Type B pancreatic cell (in vitro differentiated cells): Measurements from ENCODE around the gene DMD. TPM values are rescaled to one million over a fixed set of nuclear protein-coding genes. Genes with fewer than 3 reads are reported as not detected.

Experiments
- DNase-seq: peaks from one replicate; pipeline ENCODE4 v3.0.0; 2021; ENCODE audit warnings: mixed read lengths; ENCODE audit not compliant: unreplicated experiment; ENCODE audit errors: extremely low spot score
- H3K27ac Mint-ChIP-seq: 2 replicates; pipeline ENCODE4 v1.8.0; 2021; ENCODE audit warnings: mild to moderate bottlenecking, mixed read lengths
- H3K27me3 Mint-ChIP-seq: 2 replicates; pipeline ENCODE4 v1.8.0; 2021; ENCODE audit warnings: mixed read lengths
- H3K36me3 Mint-ChIP-seq: 2 replicates; pipeline ENCODE4 v1.8.0; 2021; ENCODE audit warnings: mixed read lengths
- H3K4me1 Mint-ChIP-seq: one replicate; pipeline ENCODE4 v1.8.0; 2021; ENCODE audit warnings: mixed read lengths; ENCODE audit not compliant: unreplicated experiment
- H3K4me3 Mint-ChIP-seq: 2 replicates; pipeline ENCODE4 v1.8.0; 2021; ENCODE audit warnings: mild to moderate bottlenecking, mixed read lengths
- H3K9me3 Mint-ChIP-seq: 2 replicates; pipeline ENCODE4 v1.8.0; 2021; ENCODE audit warnings: mixed read lengths
- CTCF ChIP-seq: fragments of 200-600 bp; sonication (generic); conservative IDR thresholded peaks from 2 replicates; pipeline ENCODE4 v1.5.0; 2021; ENCODE audit warnings: antibody characterized with exemption, mild to moderate bottlenecking
- total RNA-seq: library from RNA; stranded (reverse); gene quantifications from 2 replicates; pipeline ENCODE4 v1.2.1, GENCODE V29; 2021; ENCODE audit warnings: low replicate concordance

Gene DMD
- total RNA-seq, 1 donor from 2014 or later: 57.1 TPM

- Mint-ChIP-seq H3K36me3 (no peaks in the 10 kb centered on the region), H3K9me3 (peaks cover 5% of the 10 kb centered on the region), H3K4me1 (peaks cover 13% of the 10 kb centered on the region), H3K4me3 (no peak overlapping the region), H3K27me3 (peaks cover 3% of the 10 kb centered on the region), H3K27ac (no peak overlapping the region)
- DNase-seq: no peak
- TF ChIP-seq CTCF: no peak
These were observed 1856.0 kb downstream of the DMD start for GRCh38 chrX:31355206-31355955.

- peaks cover 15% of the 10 kb centered on the region for H3K9me3 Mint-ChIP-seq
These were observed 1858.3 kb downstream of the DMD start for GRCh38 chrX:31353095-31353494.

GRCh38 chrX:31350808-31351074 is 1860.6 kb downstream of the DMD start:
- H3K36me3 Mint-ChIP-seq: no peaks in the 10 kb centered on the region
- H3K9me3 Mint-ChIP-seq: peaks cover 22% of the 10 kb centered on the region

More at GRCh38 chrX:31353095-31353494, 1858.3 kb downstream of the DMD start:
- Mint-ChIP-seq H3K27ac (peak overlapping the region; percentile 1), H3K4me3 (no peak overlapping the region), H3K4me1 (peaks cover 13% of the 10 kb centered on the region), H3K36me3 (no peaks in the 10 kb centered on the region), H3K27me3 (peaks cover 3% of the 10 kb centered on the region)
- no peak for TF ChIP-seq CTCF
- DNase-seq: no peak

GRCh38 chrX:31349515-31349914 is 1861.8 kb downstream of the DMD start:
- H3K9me3 Mint-ChIP-seq: peaks cover 22% of the 10 kb centered on the region

More at GRCh38 chrX:31350808-31351074, 1860.6 kb downstream of the DMD start:
- H3K27me3 Mint-ChIP-seq: peaks cover 3% of the 10 kb centered on the region
- no peak for TF ChIP-seq CTCF
- H3K4me3 Mint-ChIP-seq: no peak overlapping the region
- H3K27ac Mint-ChIP-seq: no peak overlapping the region
- DNase-seq: no peak
- no peaks in the 10 kb centered on the region for H3K4me1 Mint-ChIP-seq

GRCh38 chrX:31340587-31340986 is 1870.8 kb downstream of the DMD start:
- Mint-ChIP-seq H3K4me3 (no peak overlapping the region), H3K36me3 (no peaks in the 10 kb centered on the region), H3K27me3 (no peaks in the 10 kb centered on the region), H3K9me3 (no peaks in the 10 kb centered on the region), H3K4me1 (no peaks in the 10 kb centered on the region), H3K27ac (no peak overlapping the region)
- no peak for DNase-seq
- TF ChIP-seq CTCF: no peak

More at GRCh38 chrX:31349515-31349914, 1861.8 kb downstream of the DMD start:
- peaks cover 3% of the 10 kb centered on the region for H3K27me3 Mint-ChIP-seq
- H3K36me3 Mint-ChIP-seq: no peaks in the 10 kb centered on the region
- no peak for TF ChIP-seq CTCF
- H3K4me3 Mint-ChIP-seq: no peak overlapping the region
- H3K27ac Mint-ChIP-seq: no peak overlapping the region
- DNase-seq: no peak
- H3K4me1 Mint-ChIP-seq: no peaks in the 10 kb centered on the region
